Ectodermal cell (in vitro differentiated cells): ENCODE data around the gene TRIML1.

Experiments used
- H3K27ac ChIP-seq: 2 replicates; pipeline ENCODE4 v1.7.0; 2013; ENCODE audit warnings: mild to moderate bottlenecking, low read depth, low read length; ENCODE audit not compliant: insufficient read depth, poor library complexity, severe bottlenecking
- H3K27me3 ChIP-seq: 2 replicates; pipeline ENCODE4 v1.7.0; 2013; ENCODE audit warnings: mild to moderate bottlenecking, low read length; ENCODE audit not compliant: insufficient read depth, control insufficient read depth, poor library complexity, severe bottlenecking
- H3K36me3 ChIP-seq: one replicate; pipeline ENCODE4 v1.7.0; 2013; ENCODE audit warnings: low read length; ENCODE audit not compliant: control insufficient read depth, insufficient read depth
- H3K4me1 ChIP-seq: one replicate; pipeline ENCODE4 v1.7.0; 2013; ENCODE audit warnings: low read length; ENCODE audit not compliant: control insufficient read depth, insufficient read depth
- H3K4me3 ChIP-seq: 2 replicates; pipeline ENCODE4 v1.7.0; 2013; ENCODE audit warnings: low read depth, low read length, control low read depth; ENCODE audit not compliant: insufficient read depth
- H3K9me3 ChIP-seq: 2 replicates; pipeline ENCODE4 v1.7.0; 2013; ENCODE audit warnings: mild to moderate bottlenecking, low read length, moderate library complexity; ENCODE audit not compliant: control insufficient read depth
- whole genome bisulfite sequencing, 2 experiments: methylation state at CpG; one replicate each; pipeline ENCODE4 v1.1.7; 2013; ENCODE audit warnings: missing lambda C conversion rate in 2 of 2; 5-methylcytosine and 5-hydroxymethylcytosine counted together

Gene TRIML1

DNA sequence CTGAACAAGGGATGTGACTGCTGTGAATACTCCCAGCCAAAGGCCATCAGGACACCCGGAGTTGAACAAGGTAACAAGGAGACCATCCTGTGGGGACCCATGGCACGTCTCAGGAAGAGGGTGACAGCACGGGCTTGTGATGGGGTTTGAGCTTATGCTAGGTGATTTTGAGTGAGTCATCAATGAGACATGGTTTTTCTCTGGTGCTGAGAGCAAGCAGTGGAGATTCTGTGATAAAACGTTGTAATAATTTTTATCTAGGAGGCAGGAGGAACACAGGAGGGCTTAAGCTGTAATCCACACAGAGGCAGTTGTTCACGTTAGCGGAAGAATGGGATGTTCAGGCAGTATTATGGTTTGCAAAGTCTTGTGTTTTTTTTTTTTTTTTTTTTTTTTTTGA is 36.0 kb downstream of the TRIML1 start:
- Histone ChIP-seq H3K27ac (no peak overlapping the region), H3K9me3 (no peaks in the 10 kb centered on the region), H3K27me3 (no peaks in the 10 kb centered on the region), H3K36me3 (no peaks in the 10 kb centered on the region), H3K4me1 (no peaks in the 10 kb centered on the region), H3K4me3 (no peak overlapping the region)
- 92 to 96% methylated on average over 6 of the region's 6 CpGs for WGBS, 2 experiments

- no peak overlapping the region for H3K4me3 ChIP-seq
- H3K27me3 ChIP-seq, result no peaks in the 10 kb centered on the region
- H3K27ac ChIP-seq, result no peak overlapping the region
- H3K9me3 ChIP-seq, result no peaks in the 10 kb centered on the region
- WGBS, 2 experiments, result 95% methylated on average over 4 to 5 of the region's 5 CpGs
- H3K4me1 ChIP-seq, result no peaks in the 10 kb centered on the region
- H3K36me3 ChIP-seq, result no peaks in the 10 kb centered on the region
These were observed 38.9 kb downstream of the TRIML1 start for GRCh38 chr4:188177997-188178675.

- H3K4me3 ChIP-seq, result no peak overlapping the region
- no peaks in the 10 kb centered on the region for H3K27me3 ChIP-seq
- H3K9me3 ChIP-seq, result no peaks in the 10 kb centered on the region
- H3K27ac ChIP-seq, result no peak overlapping the region
- no peaks in the 10 kb centered on the region for H3K4me1 ChIP-seq
- WGBS, 2 experiments, result 94 to 95% methylated on average over 28 of the region's 28 CpGs
- H3K36me3 ChIP-seq, result no peaks in the 10 kb centered on the region
These were observed 39.6 kb downstream of the TRIML1 start for GRCh38 chr4:188178806-188179205.

DNA sequence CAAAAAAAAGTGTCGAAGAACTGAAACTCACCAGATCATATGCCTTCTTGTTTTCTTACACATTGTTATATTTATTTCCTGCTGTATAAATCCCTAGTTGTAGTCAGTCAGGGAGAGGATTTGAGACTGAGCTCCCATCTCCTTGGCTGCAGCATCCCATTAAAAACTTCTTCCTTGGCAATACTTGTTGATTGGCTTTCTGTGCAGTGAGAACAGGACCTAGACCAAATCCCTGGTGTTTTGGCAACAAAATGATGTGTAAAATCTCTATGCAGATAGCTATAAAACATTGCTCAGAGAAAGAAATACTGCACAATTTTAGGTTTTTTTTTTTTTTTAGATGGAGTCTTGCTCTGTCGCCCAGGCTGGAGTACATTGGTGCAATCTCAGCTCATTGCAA is 47.9 kb downstream of the TRIML1 start:
- 89 to 92% methylated on average over 1 to 2 of the region's 2 CpGs for WGBS, 2 experiments
- Histone ChIP-seq H3K4me3 (no peak overlapping the region), H3K4me1 (no peaks in the 10 kb centered on the region), H3K27me3 (no peaks in the 10 kb centered on the region), H3K9me3 (peaks cover 3% of the 10 kb centered on the region), H3K36me3 (no peaks in the 10 kb centered on the region), H3K27ac (no peak overlapping the region)

- H3K36me3 ChIP-seq, result no peaks in the 10 kb centered on the region
- 90 to 95% methylated on average over 2 to 3 of the region's 3 CpGs for WGBS, 2 experiments
- no peaks in the 10 kb centered on the region for H3K4me1 ChIP-seq
- no peaks in the 10 kb centered on the region for H3K9me3 ChIP-seq
- H3K4me3 ChIP-seq, result no peak overlapping the region
- no peaks in the 10 kb centered on the region for H3K27me3 ChIP-seq
- H3K27ac ChIP-seq, result no peak overlapping the region
These were observed 51.2 kb downstream of the TRIML1 start for GRCh38 chr4:188190461-188190860.

DNA sequence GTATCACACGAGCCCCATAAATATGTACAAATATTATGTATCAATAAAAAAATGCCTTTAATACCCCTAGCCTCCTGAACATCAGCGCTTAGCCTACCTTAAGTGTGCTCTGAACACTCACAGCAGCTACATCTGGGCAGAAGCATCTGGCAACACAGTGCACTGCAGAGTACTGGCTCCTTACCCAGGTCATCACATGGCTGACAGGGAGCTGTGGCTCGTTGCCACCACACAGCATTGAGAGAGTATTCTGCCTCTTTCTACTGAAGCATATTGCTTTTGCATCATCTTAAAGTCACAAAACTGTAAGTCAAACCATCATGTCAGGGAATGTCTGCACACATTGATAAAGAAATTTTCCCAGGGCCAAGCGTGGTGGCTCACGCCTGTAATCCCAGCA is 55.2 kb downstream of the TRIML1 start:
- WGBS, 2 experiments, result 91 to 92% methylated on average over 4 to 5 of the region's 5 CpGs
- Histone ChIP-seq H3K4me3 (no peak overlapping the region), H3K36me3 (no peaks in the 10 kb centered on the region), H3K4me1 (no peaks in the 10 kb centered on the region), H3K27ac (no peak overlapping the region), H3K9me3 (no peaks in the 10 kb centered on the region), H3K27me3 (no peaks in the 10 kb centered on the region)

DNA sequence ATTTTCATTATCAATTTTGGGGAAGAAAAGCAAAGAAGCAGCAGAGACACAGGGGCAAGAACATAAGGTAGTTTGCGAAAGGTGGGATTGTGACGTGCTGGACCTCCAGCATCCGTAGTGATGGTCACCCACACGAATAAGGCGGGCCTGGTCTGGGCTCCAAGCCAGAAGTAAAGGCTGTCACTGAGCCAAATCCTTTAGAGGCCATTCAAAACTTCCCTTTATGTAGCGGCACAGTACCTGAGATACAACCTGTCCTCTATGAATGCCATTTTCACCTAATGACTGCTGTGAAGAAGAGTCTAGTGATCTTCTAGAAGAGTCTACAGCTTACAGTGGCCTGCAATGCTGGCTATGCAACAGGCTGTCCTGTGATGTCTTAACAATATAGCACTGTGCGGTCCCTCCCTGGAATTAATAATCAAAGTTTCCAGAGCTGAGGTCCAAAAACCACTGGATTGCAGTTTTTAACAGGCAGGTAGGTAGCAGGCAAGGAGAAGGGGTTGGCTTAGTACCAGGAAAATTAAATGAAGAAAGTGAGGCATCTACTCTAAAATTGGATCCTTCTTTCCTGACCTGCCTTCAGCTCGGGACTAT is 56.2 kb downstream of the TRIML1 start:
- H3K27ac ChIP-seq, result no peak overlapping the region
- no peak overlapping the region for H3K4me3 ChIP-seq
- H3K4me1 ChIP-seq, result no peaks in the 10 kb centered on the region
- H3K9me3 ChIP-seq, result no peaks in the 10 kb centered on the region
- H3K27me3 ChIP-seq, result no peaks in the 10 kb centered on the region
- H3K36me3 ChIP-seq, result no peaks in the 10 kb centered on the region
- WGBS, 2 experiments, result 76 to 85% methylated on average over 7 to 8 of the region's 8 CpGs

DNA sequence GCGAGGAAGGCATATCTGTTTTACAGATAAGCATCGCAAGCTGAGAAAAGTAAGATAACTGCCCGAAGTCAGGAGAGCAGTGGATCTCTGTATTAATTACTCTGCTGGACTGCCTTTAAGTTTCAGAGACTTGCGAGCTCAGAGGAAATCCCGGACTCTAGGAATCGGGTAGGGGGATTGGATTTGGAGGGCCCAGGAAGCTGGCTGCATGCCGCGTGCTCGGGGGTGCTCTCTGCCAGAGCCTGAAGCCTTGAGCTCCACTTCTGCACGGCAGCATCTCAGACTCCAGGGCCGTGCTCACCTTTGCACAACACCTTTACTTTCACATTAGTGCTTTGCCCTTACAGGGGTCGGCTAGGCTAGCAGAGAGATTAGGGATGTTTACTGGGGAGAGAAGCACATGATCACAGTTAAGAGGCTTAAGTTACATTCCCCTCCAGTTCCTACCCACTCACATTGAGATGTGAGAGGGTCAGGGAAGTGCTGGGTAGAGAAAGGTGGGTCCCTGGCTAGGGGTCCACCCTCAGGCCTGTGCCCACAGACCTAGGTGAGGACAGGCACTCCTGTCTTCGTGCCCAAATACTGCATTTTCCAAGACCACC is 57.0 kb downstream of the TRIML1 start:
- H3K36me3 ChIP-seq, result no peaks in the 10 kb centered on the region
- H3K4me1 ChIP-seq, result no peaks in the 10 kb centered on the region
- no peaks in the 10 kb centered on the region for H3K27me3 ChIP-seq
- H3K4me3 ChIP-seq, result no peak overlapping the region
- no peak overlapping the region for H3K27ac ChIP-seq
- 74 to 85% methylated on average over 12 to 13 of the region's 13 CpGs for WGBS, 2 experiments
- H3K9me3 ChIP-seq, result no peaks in the 10 kb centered on the region
